Lower leg skin (tissue), 4 donors: ENCODE measurements around the gene ELP4. TPM values are rescaled to one million over a fixed set of nuclear protein-coding genes. Genes with fewer than 3 reads are reported as not detected.

Source experiments
- DNase-seq, 2 donors: peaks; one replicate each; pipeline ENCODE4 v3.0.0-alpha.2; 2019; ENCODE audit warnings: low spot score in 2 of 2
- H3K4me3 ChIP-seq: fragments of 200-600 bp; sonication (generic); 2 replicates; pipeline ENCODE4 v1.5.1; 2017; ENCODE audit warnings: mild to moderate bottlenecking, low read depth; ENCODE audit not compliant: poor library complexity, severe bottlenecking
- POLR2A ChIP-seq, 2 donors: fragments of 450-650 bp; IDR thresholded peaks; one replicate each; pipeline ENCODE4 v1.6.1; 2016 to 2017; ENCODE audit warnings: antibody characterized with exemption in 2 of 2, mild to moderate bottlenecking in 1 of 2, moderate library complexity in 1 of 2
- WGBS, 2 donors: methylation state at CpG; one replicate each; pipeline ENCODE4 v1.1.5; 2018; 5-methylcytosine and 5-hydroxymethylcytosine counted together
- intact Hi-C: fragments of 100-400 bp; cut with DNase I; formaldehyde crosslinking; loops from one replicate; pipeline ENCODE4 v1.15.0; 2023; ENCODE audit warnings: low total_unique reads
- total RNA-seq, 4 donors: library from RNA; depleted of rRNA; stranded (reverse); fragments of >200 nt; gene quantifications; one replicate each; pipeline ENCODE4 v1.1.0, GENCODE V29; 2016
- TF ChIP-seq, protein P1 (sequence below), 3 donors: fragments of 450-650 bp; IDR thresholded peaks; one replicate each; pipeline ENCODE4 v1.5.1; 2016; ENCODE audit warnings: antibody characterized with exemption in 3 of 3, mild to moderate bottlenecking in 3 of 3, moderate library complexity in 2 of 3

ELP4 gene
- total RNA-seq, 4 donors from 2014 or later = 20.6 to 23.3 (median 22.2) TPM

DNA sequence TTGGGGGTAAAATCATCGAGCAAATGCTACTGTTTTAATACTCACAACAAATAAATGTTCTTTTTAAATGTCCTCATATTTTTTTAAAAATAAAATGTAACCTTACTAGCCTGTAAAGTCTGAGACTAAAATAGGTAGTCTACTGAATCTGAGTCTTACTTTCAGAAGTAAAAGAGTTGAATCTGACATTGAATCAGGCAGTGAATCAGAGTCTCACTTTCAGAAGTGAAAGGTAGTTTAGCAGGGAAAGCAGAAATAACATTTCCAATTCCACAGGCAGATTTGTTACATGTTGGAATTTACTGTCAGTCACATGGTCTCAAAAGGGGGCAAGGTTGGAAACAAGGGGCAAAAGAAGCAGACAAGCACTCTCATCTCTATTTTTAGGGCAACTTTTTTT, 143.0 kb downstream of the ELP4 start:
- intact Hi-C loops = no loop called here
- 94 to 100% methylated on average over 1 of the region's 1 CpG for WGBS, 2 donors
- H3K4me3 ChIP-seq = no peak overlapping the region
- no peak for TF ChIP-seq POLR2A (IDR thresholded peaks at IDR 0.05)
- TF ChIP-seq, protein P1, sequence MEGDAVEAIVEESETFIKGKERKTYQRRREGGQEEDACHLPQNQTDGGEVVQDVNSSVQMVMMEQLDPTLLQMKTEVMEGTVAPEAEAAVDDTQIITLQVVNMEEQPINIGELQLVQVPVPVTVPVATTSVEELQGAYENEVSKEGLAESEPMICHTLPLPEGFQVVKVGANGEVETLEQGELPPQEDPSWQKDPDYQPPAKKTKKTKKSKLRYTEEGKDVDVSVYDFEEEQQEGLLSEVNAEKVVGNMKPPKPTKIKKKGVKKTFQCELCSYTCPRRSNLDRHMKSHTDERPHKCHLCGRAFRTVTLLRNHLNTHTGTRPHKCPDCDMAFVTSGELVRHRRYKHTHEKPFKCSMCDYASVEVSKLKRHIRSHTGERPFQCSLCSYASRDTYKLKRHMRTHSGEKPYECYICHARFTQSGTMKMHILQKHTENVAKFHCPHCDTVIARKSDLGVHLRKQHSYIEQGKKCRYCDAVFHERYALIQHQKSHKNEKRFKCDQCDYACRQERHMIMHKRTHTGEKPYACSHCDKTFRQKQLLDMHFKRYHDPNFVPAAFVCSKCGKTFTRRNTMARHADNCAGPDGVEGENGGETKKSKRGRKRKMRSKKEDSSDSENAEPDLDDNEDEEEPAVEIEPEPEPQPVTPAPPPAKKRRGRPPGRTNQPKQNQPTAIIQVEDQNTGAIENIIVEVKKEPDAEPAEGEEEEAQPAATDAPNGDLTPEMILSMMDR (IDR thresholded peaks at IDR 0.05) = no peak
- DNase-seq = no peak

DNA sequence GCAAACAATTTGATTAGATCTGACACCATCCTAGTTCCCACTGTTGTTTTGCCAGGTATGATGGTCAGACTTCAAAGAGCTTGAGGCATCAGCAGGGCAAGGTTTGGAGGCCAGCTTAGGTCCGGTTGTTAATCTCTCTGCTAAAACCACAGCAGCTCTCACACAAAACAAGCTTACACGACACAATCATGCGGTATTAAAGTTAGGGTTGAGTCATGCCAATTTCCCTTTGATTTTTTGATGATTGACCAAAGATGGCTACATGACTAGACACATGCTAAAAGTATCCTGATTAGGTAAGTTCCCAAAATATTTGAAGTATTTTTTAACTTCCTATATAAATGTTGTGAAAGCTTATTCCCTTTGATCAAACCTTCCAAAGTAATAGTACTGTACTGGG, 145.9 kb downstream of the ELP4 start:
- TF ChIP-seq, protein P1 (IDR thresholded peaks at IDR 0.05) = no peak
- no peak for TF ChIP-seq POLR2A (IDR thresholded peaks at IDR 0.05)
- WGBS, 2 donors = 76 to 84% methylated on average over 3 of the region's 3 CpGs
- DNase-seq = no peak
- H3K4me3 ChIP-seq = no peak overlapping the region
- intact Hi-C loops = no loop called here

DNA sequence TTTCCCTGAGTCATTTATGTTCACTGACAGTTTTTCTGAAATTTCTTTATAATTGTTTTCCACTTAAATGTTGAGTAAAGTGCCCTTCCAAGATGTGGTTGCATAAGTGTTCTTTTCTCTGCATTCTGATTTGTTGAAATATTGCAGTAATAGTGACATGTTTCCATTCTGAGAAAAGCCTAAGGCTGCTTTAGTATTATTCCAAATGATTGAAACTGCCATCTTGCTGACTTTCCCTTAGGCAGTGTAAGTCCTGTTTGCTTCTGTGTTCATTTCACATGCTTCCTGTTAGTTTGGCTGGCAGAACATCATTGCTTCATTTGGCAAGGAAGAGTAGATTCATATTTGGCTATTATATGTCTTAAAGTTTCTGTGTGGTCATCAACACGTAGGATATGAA, 146.5 kb downstream of the ELP4 start:
- WGBS, 2 donors = 35 to 40% methylated on average over 1 of the region's 1 CpG
- TF ChIP-seq, protein P1 (IDR thresholded peaks at IDR 0.05) = no peak
- no peak for TF ChIP-seq POLR2A (IDR thresholded peaks at IDR 0.05)
- intact Hi-C loops = no loop called here
- no peak for DNase-seq
- H3K4me3 ChIP-seq = no peak overlapping the region

DNA sequence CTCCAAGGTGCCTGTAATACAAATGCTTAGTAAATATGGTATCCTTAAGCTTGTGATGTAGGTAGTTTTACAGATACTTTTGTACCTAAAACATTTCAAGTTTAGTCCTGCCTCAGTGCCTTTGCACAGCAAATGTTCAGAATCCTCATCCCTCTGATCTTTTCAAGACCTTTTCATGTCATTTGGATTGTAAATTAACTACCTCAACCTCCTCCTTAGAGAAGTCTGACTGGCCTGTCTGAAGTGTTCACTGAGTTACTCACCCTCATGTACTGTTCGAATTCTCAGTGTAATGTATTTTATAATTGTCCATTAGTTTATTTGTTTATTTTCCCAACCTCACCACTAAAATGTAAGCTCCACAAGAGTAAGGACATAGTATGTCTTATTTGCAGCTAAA, 147.5 kb downstream of the ELP4 start:
- no peak for TF ChIP-seq POLR2A (IDR thresholded peaks at IDR 0.05)
- TF ChIP-seq, protein P1 (IDR thresholded peaks at IDR 0.05) = no peak
- no peak for DNase-seq
- H3K4me3 ChIP-seq = no peak overlapping the region
- intact Hi-C loops = no loop called here
- 89 to 93% methylated on average over 1 of the region's 1 CpG for WGBS, 2 donors

DNA sequence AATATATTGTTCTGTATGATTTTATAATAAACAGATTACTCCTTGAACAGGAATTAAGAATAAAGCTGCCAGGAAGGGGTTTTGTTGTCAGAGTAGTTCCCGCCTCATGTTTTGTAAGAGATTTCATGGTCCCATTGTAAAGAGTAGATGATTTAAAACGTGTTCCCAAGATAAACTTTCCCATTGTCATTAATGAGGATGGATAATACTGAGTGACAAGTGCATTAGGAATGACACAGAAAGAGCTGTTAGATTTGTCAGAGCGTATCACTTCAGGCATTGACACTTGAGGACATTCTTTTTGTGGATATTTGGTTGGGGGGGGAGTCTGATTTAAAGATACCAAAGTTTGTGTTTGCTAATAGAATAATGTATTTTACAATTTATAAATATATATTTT, 154.6 kb downstream of the ELP4 start:
- H3K4me3 ChIP-seq = no peak overlapping the region
- 80 to 83% methylated on average over 3 of the region's 3 CpGs for WGBS, 2 donors
- intact Hi-C loops = no loop called here

DNA sequence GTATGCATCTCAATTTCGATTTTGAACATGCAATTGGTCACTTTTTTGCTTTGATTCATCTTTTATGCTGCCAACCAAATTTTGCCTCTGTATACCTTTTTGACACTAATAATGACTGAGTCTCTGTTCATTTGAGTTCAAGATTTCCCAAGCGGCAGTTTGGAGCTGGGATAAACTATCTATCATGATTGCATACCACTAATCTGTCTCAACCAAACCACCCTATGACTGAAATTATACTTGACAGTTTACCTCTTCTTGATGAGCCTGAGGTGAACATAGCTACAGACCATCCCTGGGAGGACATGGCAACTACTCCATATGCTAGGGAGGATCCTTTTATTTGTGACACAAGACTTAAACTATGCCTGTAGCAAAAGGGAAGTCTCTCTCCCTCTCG, 155.4 kb downstream of the ELP4 start:
- WGBS, 2 donors = 96 to 97% methylated on average over 3 of the region's 3 CpGs
- no peak for TF ChIP-seq POLR2A (IDR thresholded peaks at IDR 0.05)
- TF ChIP-seq, protein P1 (IDR thresholded peaks at IDR 0.05) = no peak
- DNase-seq = no peak
- intact Hi-C loops = no loop called here
- H3K4me3 ChIP-seq = no peak overlapping the region

More for the DNA sequence above, 154.6 kb downstream of the ELP4 start:
- TF ChIP-seq, protein P1 (IDR thresholded peaks at IDR 0.05) = no peak
- TF ChIP-seq POLR2A (IDR thresholded peaks at IDR 0.05) = no peak
- DNase-seq = no peak
